ENCODE data around the gene BHLHE23. TPM values are rescaled to one million over a fixed set of nuclear protein-coding genes. Genes with fewer than 3 reads are reported as not detected.

BHLHE23 gene
- total RNA-seq, 1 donor from 2014 or later = not detected

GRCh38 chr20:62998449-62998848 lies 8.3 kb downstream of the BHLHE23 start:
- intact Hi-C loops (cut with DNase I) = no loop called here

GRCh38 chr20:62997417-62998035 lies 9.2 kb downstream of the BHLHE23 start:
- intact Hi-C loops (cut with DNase I) = no loop called here
- ATAC-seq (no peak), DNase-seq (ENCODE audit: low spot score) (no peak)

More at GRCh38 chr20:62998449-62998848, 8.3 kb downstream of the BHLHE23 start:
- DNase-seq (ENCODE audit: low spot score) (no peak), ATAC-seq (no peak)

GRCh38 chr20:62996596-62996982 lies 10.2 kb downstream of the BHLHE23 start:
- no peak for DNase-seq (ENCODE audit: low spot score)
- ATAC-seq = no peak
- intact Hi-C loops (cut with DNase I) = no loop called here

- ATAC-seq (no peak), DNase-seq (ENCODE audit: low spot score) (no peak)
- intact Hi-C loops (cut with DNase I) = no loop called here
These were observed 10.7 kb downstream of the BHLHE23 start for GRCh38 chr20:62995898-62996595.

GRCh38 chr20:62995481-62995880 lies 11.3 kb downstream of the BHLHE23 start:
- intact Hi-C loops (cut with DNase I) = no loop called here
- DNase-seq (ENCODE audit: low spot score) (no peak), ATAC-seq (no peak)

- intact Hi-C loops (cut with DNase I) = no loop called here
- no peak for DNase-seq (ENCODE audit: low spot score)
- ATAC-seq = no peak
These were observed 11.9 kb downstream of the BHLHE23 start for GRCh38 chr20:62994869-62995281.

- ATAC-seq (no peak), DNase-seq (ENCODE audit: low spot score) (no peak)
- intact Hi-C loops (cut with DNase I) = no loop called here
These were observed 12.8 kb downstream of the BHLHE23 start for GRCh38 chr20:62993856-62994494.

- intact Hi-C loops (cut with DNase I) = no loop called here
- DNase-seq (ENCODE audit: low spot score) (no peak), ATAC-seq (no peak)
These were observed 14.9 kb downstream of the BHLHE23 start for GRCh38 chr20:62991863-62992262.

- DNase-seq (ENCODE audit: low spot score) (no peak), ATAC-seq (no peak)
- intact Hi-C loops (cut with DNase I) = no loop called here
These were observed 15.5 kb downstream of the BHLHE23 start for GRCh38 chr20:62991196-62991807.

GRCh38 chr20:62990306-62990825 lies 16.4 kb downstream of the BHLHE23 start:
- ATAC-seq (no peak), DNase-seq (ENCODE audit: low spot score) (no peak)
- intact Hi-C loops (cut with DNase I) = no loop called here

- DNase-seq (ENCODE audit: low spot score) = no peak
These were observed 17.6 kb downstream of the BHLHE23 start for GRCh38 chr20:62989201-62989601.

GRCh38 chr20:62987114-62987513 lies 19.6 kb downstream of the BHLHE23 start:
- ATAC-seq = no peak
- no peak for DNase-seq (ENCODE audit: low spot score)
- intact Hi-C loops (cut with DNase I) = no loop called here

More at GRCh38 chr20:62989201-62989601, 17.6 kb downstream of the BHLHE23 start:
- intact Hi-C loops (cut with DNase I) = no loop called here
- no peak for ATAC-seq

GRCh38 chr20:62986257-62986800 lies 20.4 kb downstream of the BHLHE23 start:
- DNase-seq (ENCODE audit: low spot score) = no peak
- intact Hi-C loops (cut with DNase I) = no loop called here
- ATAC-seq = no peak

GRCh38 chr20:62985444-62985778 lies 21.4 kb downstream of the BHLHE23 start:
- intact Hi-C loops (cut with DNase I) = no loop called here
- ATAC-seq (no peak), DNase-seq (ENCODE audit: low spot score) (no peak)

- DNase-seq (ENCODE audit: low spot score) = no peak
- intact Hi-C loops (cut with DNase I) = no loop called here
- no peak for ATAC-seq
These were observed 21.9 kb downstream of the BHLHE23 start for GRCh38 chr20:62984666-62985443.

GRCh38 chr20:62983210-62983609 lies 23.6 kb downstream of the BHLHE23 start:
- no peak for DNase-seq (ENCODE audit: low spot score)
- no peak for ATAC-seq
- intact Hi-C loops (cut with DNase I) = loop anchor here (1.0 kb wide), 1 partner anchor 41 kb away; no protein-coding TSS in a partner anchor

- no peak for ATAC-seq
- no peak for DNase-seq (ENCODE audit: low spot score)
- intact Hi-C loops (cut with DNase I) = loop anchor here (1.0 kb wide), 1 partner anchor 40 kb away; no protein-coding TSS in a partner anchor
These were observed 24.4 kb downstream of the BHLHE23 start for GRCh38 chr20:62982124-62983075.

GRCh38 chr20:62980970-62981369 lies 25.8 kb downstream of the BHLHE23 start:
- DNase-seq (ENCODE audit: low spot score) = no peak

More at GRCh38 chr20:62980970-62981369, 25.8 kb downstream of the BHLHE23 start:
- intact Hi-C loops (cut with DNase I) = no loop called here
- ATAC-seq = no peak
